T-helper 9 cell (primary cell): ENCODE results near the gene DGKZ.

Source experiments
- DNase-seq: peaks from one replicate; pipeline ENCODE4 v3.0.0-alpha.2; 2020

DGKZ gene

GRCh38 chr11:46381819-46382645 lies 34.8 kb downstream of the DGKZ start:
- DNase-seq, result no peak

- no peak for DNase-seq
Observed at GRCh38 chr11:46382646-46383403, 35.6 kb downstream of the DGKZ start.

- no peak for DNase-seq
Observed at GRCh38 chr11:46383404-46383758, 36.1 kb downstream of the DGKZ start.

GRCh38 chr11:46383974-46384701 lies 36.9 kb downstream of the DGKZ start:
- DNase-seq, result no peak

- no peak for DNase-seq
Observed at GRCh38 chr11:46385169-46386004, 38.1 kb downstream of the DGKZ start.

GRCh38 chr11:46386005-46386578 lies 38.8 kb downstream of the DGKZ start:
- DNase-seq, result no peak

- no peak for DNase-seq
Observed at GRCh38 chr11:46386674-46387073, 39.4 kb downstream of the DGKZ start.

GRCh38 chr11:46387456-46387855 lies 40.2 kb downstream of the DGKZ start:
- no peak for DNase-seq

- DNase-seq, result no peak
Observed at GRCh38 chr11:46387919-46388618, 40.8 kb downstream of the DGKZ start.

GRCh38 chr11:46388619-46389449 lies 41.6 kb downstream of the DGKZ start:
- no peak for DNase-seq

- no peak for DNase-seq
Observed at GRCh38 chr11:46389450-46390330, 42.4 kb downstream of the DGKZ start.

GRCh38 chr11:46390331-46391171 lies 43.3 kb downstream of the DGKZ start:
- no peak for DNase-seq

GRCh38 chr11:46391186-46391577 lies 43.9 kb downstream of the DGKZ start:
- no peak for DNase-seq

- no peak for DNase-seq
Observed at GRCh38 chr11:46391578-46392420, 44.5 kb downstream of the DGKZ start, which contains the start of gene CHRM4. TSS of gene CHRM4 (minus strand) at chr11:46391776. CDS start at chr11:46386557, 5,219 bp downstream.

GRCh38 chr11:46392421-46393230 lies 45.4 kb downstream of the DGKZ start:
- DNase-seq, result peak; percentile 74

- no peak for DNase-seq
Observed at GRCh38 chr11:46393231-46393616, 46.0 kb downstream of the DGKZ start.

GRCh38 chr11:46393759-46394158 lies 46.5 kb downstream of the DGKZ start:
- no peak for DNase-seq
